ENCODE results near the gene ZNF140.

DNA sequence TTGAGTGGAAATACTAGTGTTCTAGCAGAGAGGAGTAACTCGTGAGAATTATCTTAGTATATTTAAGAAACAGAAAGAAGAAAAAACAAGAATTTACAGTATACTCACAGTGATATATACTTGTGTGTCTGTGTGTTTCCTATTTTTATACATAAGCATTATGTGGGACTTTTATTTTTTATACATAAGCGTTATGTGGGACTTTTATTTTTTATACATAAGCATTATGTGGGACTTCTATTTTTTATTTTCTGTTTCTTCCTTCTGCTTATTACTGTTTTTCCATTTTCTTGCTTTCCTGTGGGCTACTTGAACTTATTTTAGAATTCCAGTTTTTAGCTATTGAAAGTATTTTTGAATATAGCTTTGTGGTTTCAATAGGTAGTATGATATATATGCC lies 6.9 kb upstream of the ZNF140 start:
- TF ChIP-seq, protein P1, sequence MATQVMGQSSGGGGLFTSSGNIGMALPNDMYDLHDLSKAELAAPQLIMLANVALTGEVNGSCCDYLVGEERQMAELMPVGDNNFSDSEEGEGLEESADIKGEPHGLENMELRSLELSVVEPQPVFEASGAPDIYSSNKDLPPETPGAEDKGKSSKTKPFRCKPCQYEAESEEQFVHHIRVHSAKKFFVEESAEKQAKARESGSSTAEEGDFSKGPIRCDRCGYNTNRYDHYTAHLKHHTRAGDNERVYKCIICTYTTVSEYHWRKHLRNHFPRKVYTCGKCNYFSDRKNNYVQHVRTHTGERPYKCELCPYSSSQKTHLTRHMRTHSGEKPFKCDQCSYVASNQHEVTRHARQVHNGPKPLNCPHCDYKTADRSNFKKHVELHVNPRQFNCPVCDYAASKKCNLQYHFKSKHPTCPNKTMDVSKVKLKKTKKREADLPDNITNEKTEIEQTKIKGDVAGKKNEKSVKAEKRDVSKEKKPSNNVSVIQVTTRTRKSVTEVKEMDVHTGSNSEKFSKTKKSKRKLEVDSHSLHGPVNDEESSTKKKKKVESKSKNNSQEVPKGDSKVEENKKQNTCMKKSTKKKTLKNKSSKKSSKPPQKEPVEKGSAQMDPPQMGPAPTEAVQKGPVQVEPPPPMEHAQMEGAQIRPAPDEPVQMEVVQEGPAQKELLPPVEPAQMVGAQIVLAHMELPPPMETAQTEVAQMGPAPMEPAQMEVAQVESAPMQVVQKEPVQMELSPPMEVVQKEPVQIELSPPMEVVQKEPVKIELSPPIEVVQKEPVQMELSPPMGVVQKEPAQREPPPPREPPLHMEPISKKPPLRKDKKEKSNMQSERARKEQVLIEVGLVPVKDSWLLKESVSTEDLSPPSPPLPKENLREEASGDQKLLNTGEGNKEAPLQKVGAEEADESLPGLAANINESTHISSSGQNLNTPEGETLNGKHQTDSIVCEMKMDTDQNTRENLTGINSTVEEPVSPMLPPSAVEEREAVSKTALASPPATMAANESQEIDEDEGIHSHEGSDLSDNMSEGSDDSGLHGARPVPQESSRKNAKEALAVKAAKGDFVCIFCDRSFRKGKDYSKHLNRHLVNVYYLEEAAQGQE (IDR thresholded peaks at IDR 0.05; ENCODE audit: low read depth), result no peak
- TF ChIP-seq CREB1 (IDR thresholded peaks at IDR 0.05; ENCODE audit: low read depth), result no peak
